WTC11 (cell line): Measurements from ENCODE around the gene PKP4. TPM values are rescaled to one million over a fixed set of nuclear protein-coding genes. Genes with fewer than 3 reads are reported as not detected.

Source experiments
- ATAC-seq: fragments of 200-7000 bp; cut with Tn5 transposase; 2 replicates; pipeline ENCODE4 v1.10.0; 2021; ENCODE audit warnings: mild to moderate bottlenecking, moderate library complexity
- CTCF ChIA-PET: fragments of 300-600 bp; sonication (Branson Sonifier 250); formaldehyde crosslinking; loops from one replicate; lab custom pipeline; 2021; ENCODE audit warnings: antibody characterized with exemption; lab: Charles Lee
- POLR2A ChIA-PET: fragments of 350-600 bp; sonication (Branson Sonifier 250); formaldehyde crosslinking; loops from one replicate; lab custom pipeline; 2021; ENCODE audit warnings: antibody characterized with exemption; lab: Charles Lee
- DNase-seq: peaks from one replicate; pipeline ENCODE4 v3.0.0; 2021; ENCODE audit warnings: low spot score
- H3K27ac Mint-ChIP-seq: 2 replicates; pipeline ENCODE4 v1.8.0; 2021; ENCODE audit warnings: mixed read lengths
- H3K27me3 Mint-ChIP-seq: 2 replicates; pipeline ENCODE4 v1.8.0; 2021; ENCODE audit warnings: low read depth, mild to moderate bottlenecking, moderate library complexity, mixed read lengths
- H3K36me3 Mint-ChIP-seq: 2 replicates; pipeline ENCODE4 v1.8.0; 2021; ENCODE audit warnings: mixed read lengths
- H3K4me1 Mint-ChIP-seq: 2 replicates; pipeline ENCODE4 v1.8.0; 2022; ENCODE audit warnings: mixed read lengths
- H3K4me3 Mint-ChIP-seq: 2 replicates; pipeline ENCODE4 v1.8.0; 2021; ENCODE audit warnings: mild to moderate bottlenecking, moderate library complexity, mixed read lengths
- H3K9me3 Mint-ChIP-seq: 2 replicates; pipeline ENCODE4 v1.8.0; 2021; ENCODE audit warnings: mixed read lengths
- ATF6 ChIP-seq: sonication (generic); formaldehyde crosslinking; IDR thresholded peaks from 2 replicates; pipeline ENCODE4 v1.8.1; 2023; ENCODE audit warnings: mild to moderate bottlenecking, missing genetic modification reagents
- CDX4 ChIP-seq: fragments of 250-450 bp; sonication (Bioruptor Pico); IDR thresholded peaks from 2 replicates; pipeline ENCODE4 v1.9.0; 2021; ENCODE audit warnings: moderate library complexity, mild to moderate bottlenecking, inconsistent platforms, borderline replicate concordance
- CREB1 ChIP-seq: sonication (generic); formaldehyde crosslinking; IDR thresholded peaks from 2 replicates; pipeline ENCODE4 v1.8.0; 2023; ENCODE audit warnings: mild to moderate bottlenecking, missing genetic modification reagents
- E2F1 ChIP-seq: sonication (generic); formaldehyde crosslinking; IDR thresholded peaks from 2 replicates; pipeline ENCODE4 v1.8.0; 2022; ENCODE audit warnings: mild to moderate bottlenecking, missing genetic modification reagents
- E2F5 ChIP-seq: sonication (generic); formaldehyde crosslinking; IDR thresholded peaks from 2 replicates; pipeline ENCODE4 v1.8.1; 2022; ENCODE audit warnings: mild to moderate bottlenecking, moderate library complexity, missing genetic modification reagents
- ESRRA ChIP-seq: sonication (generic); formaldehyde crosslinking; IDR thresholded peaks from 2 replicates; pipeline ENCODE4 v1.8.1; 2022; ENCODE audit warnings: mild to moderate bottlenecking, missing genetic modification reagents, borderline replicate concordance
- GABPB1 ChIP-seq: sonication (generic); formaldehyde crosslinking; IDR thresholded peaks from 2 replicates; pipeline ENCODE4 v1.8.1; 2023; ENCODE audit warnings: mild to moderate bottlenecking, missing genetic modification reagents
- IRF1 ChIP-seq: sonication (generic); formaldehyde crosslinking; IDR thresholded peaks from 2 replicates; pipeline ENCODE4 v1.8.0; 2023; ENCODE audit warnings: missing genetic modification reagents
- IRF2 ChIP-seq: sonication (generic); formaldehyde crosslinking; IDR thresholded peaks from 2 replicates; pipeline ENCODE4 v1.8.0; 2022; ENCODE audit warnings: low read depth, missing genetic modification reagents, borderline replicate concordance
- JUN ChIP-seq: sonication (generic); formaldehyde crosslinking; IDR thresholded peaks from 2 replicates; pipeline ENCODE4 v1.8.0; 2023; ENCODE audit warnings: mild to moderate bottlenecking, missing genetic modification reagents
- KAT7 ChIP-seq: sonication (generic); formaldehyde crosslinking; IDR thresholded peaks from 2 replicates; pipeline ENCODE4 v1.8.1; 2023; ENCODE audit warnings: missing genetic modification reagents, mild to moderate bottlenecking, borderline replicate concordance
- RELA ChIP-seq: sonication (generic); formaldehyde crosslinking; IDR thresholded peaks from 2 replicates; pipeline ENCODE4 v1.8.1; 2022; ENCODE audit warnings: missing genetic modification reagents, mild to moderate bottlenecking, borderline replicate concordance
- TEAD4 ChIP-seq: sonication (generic); formaldehyde crosslinking; IDR thresholded peaks from 2 replicates; pipeline ENCODE4 v1.8.0; 2022; ENCODE audit warnings: mild to moderate bottlenecking, missing genetic modification reagents
- ZNF138 ChIP-seq: sonication (generic); formaldehyde crosslinking; conservative IDR thresholded peaks from 2 replicates; pipeline ENCODE4 v1.8.1; 2022; ENCODE audit warnings: mild to moderate bottlenecking, moderate library complexity, missing genetic modification reagents
- ZNF317 ChIP-seq: sonication (generic); formaldehyde crosslinking; IDR thresholded peaks from 2 replicates; pipeline ENCODE4 v1.8.1; 2023; ENCODE audit warnings: low read depth, mild to moderate bottlenecking, moderate library complexity, missing genetic modification reagents, borderline replicate concordance
- ZNF416 ChIP-seq: fragments of 250-450 bp; sonication (Bioruptor Pico); IDR thresholded peaks from 2 replicates; pipeline ENCODE4 v1.9.0; 2021; ENCODE audit warnings: mild to moderate bottlenecking, inconsistent platforms
- ZNF532 ChIP-seq: fragments of 250-450 bp; sonication (Bioruptor Pico); IDR thresholded peaks from 2 replicates; pipeline ENCODE4 v1.9.0; 2021; ENCODE audit warnings: mild to moderate bottlenecking, borderline replicate concordance
- total RNA-seq: library from RNA; stranded (reverse); gene quantifications from 3 replicates; pipeline ENCODE4 v1.2.3, GENCODE V29; 2021

The PKP4 gene
- total RNA-seq, 1 experiment from 2014 or later = 78.9 TPM

- TF ChIP-seq ATF6 (CRISPR knock-in tag) = no peak
- no peak for TF ChIP-seq IRF2 (CRISPR knock-in tag)
- no peak for TF ChIP-seq ZNF317 (CRISPR knock-in tag)
- no peak for TF ChIP-seq IRF1 (CRISPR knock-in tag)
- no peak for TF ChIP-seq ESRRA (CRISPR knock-in tag)
- no peak for TF ChIP-seq TEAD4
- TF ChIP-seq ZNF532 (CRISPR knock-in tag) = no peak
- no peak for TF ChIP-seq KAT7 (CRISPR knock-in tag)
- TF ChIP-seq E2F5 (CRISPR knock-in tag) = no peak
- TF ChIP-seq JUN = no peak
- no peak for TF ChIP-seq CDX4 (CRISPR knock-in tag)
- no peak for TF ChIP-seq CREB1
- no peak for TF ChIP-seq ZNF416 (CRISPR knock-in tag)
- no peak for TF ChIP-seq ZNF138 (CRISPR knock-in tag)
These were observed 194.8 kb downstream of the PKP4 start (continued) for GRCh38 chr2:158651358-158652057.

GRCh38 chr2:158655628-158656027 lies 198.9 kb downstream of the PKP4 start:
- no peak for DNase-seq
- TF ChIP-seq GABPB1 (no peak), E2F1 (CRISPR knock-in tag) (no peak), RELA (no peak)
- no peaks in the 10 kb centered on the region for H3K27me3 Mint-ChIP-seq
- ChIA-PET POLR2A (no interaction called here), CTCF (interaction anchor here (1.0 kb wide), 1 partner anchor 98 kb away, joined by 3 read pairs; no protein-coding TSS in a partner anchor)
- no peak for ATAC-seq
- H3K9me3 Mint-ChIP-seq = no peaks in the 10 kb centered on the region
- H3K36me3 Mint-ChIP-seq = peaks cover 7% of the 10 kb centered on the region
- no peaks in the 10 kb centered on the region for H3K4me1 Mint-ChIP-seq
- no peak overlapping the region for H3K27ac Mint-ChIP-seq
- no peak overlapping the region for H3K4me3 Mint-ChIP-seq
